Islet of Langerhans (tissue), 1 donor: ENCODE results near the gene DPY19L1.
"Not testable (repeated sequence)": the region's sequence is repeated elsewhere in the genome, so short reads cannot be mapped to it uniquely, and the experiment has no call there.

Experiments
- FAIRE-seq: peaks from one replicate; lab custom pipeline; 2011; peaks lifted over from hg19 to GRCh38; lab: Jason Lieb, UNC

DPY19L1 gene

DNA sequence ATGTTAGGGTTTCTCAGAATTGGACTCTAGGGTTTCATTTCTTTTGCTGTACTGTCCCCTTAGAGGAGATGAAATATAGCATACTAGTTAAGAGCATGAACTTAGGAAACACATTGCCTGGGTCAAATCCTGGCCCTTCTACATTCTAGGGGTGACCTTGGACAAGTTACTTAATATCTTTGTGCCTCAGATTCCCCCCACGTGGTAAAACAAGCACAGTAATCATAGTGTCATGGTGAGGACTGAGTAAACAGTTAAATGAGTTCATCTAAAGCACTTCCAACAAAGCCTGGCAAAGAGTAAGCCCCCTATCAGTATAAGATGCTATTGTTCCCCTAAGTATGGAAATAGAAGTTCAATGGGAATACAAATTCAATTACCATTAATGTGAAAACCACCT is 5.1 kb downstream of the DPY19L1 start:
- no peak for FAIRE-seq

DNA sequence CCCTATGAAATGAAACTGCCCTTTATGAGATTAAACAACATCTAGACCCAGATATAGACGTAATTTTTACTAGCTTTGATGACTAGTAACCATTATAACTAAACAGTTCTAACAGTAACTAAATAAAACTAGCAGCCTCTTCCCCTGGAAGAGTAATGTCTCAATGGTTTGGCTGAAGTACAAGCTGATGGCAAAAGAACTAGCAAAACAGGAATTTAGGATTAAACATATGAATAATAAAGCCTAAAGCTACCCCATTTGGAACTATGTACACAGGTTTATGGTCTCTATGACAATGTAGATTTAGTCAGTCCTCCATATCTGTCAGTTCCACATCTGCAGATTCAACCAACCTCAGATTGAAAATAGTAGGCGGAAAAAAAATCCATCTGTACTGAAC is 6.4 kb downstream of the DPY19L1 start:
- no peak for FAIRE-seq

DNA sequence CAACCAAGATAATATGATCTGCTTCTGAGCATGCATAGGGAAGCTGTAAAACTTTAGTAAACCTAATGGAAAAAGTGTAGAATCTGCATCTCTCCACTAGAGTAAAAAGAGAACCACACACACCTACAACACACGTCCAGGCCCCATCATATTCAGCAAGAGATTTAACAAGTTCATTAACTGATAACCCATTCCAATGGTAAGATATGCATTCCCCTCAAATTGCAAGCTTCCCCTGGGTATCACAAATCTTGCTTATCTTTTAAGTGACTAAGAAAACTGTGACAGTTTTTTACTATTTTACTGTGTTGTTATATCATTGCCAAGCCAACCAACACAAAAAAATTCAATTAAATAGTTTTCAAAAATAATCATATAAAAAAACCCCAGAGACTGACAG is 8.0 kb downstream of the DPY19L1 start:
- FAIRE-seq = no peak

DNA sequence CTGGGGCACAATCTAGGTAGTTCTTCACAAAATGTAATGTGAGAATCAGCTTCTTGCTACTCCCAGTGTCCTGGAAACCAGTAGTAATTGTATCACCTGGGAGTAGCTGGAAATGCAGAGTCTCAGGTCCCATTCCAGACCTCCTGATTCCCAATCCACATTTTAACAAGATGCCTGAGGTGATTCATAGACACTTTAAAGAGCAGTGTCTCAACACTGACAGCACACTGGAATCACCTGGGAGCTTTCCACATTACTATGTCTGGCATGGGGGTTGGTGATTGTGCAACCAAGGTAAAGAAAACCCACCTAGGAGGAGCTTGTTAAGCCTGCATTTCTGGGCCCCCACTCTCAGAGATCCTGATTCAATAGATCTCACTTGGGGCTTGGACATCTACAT is 11.1 kb downstream of the DPY19L1 start:
- no peak for FAIRE-seq

DNA sequence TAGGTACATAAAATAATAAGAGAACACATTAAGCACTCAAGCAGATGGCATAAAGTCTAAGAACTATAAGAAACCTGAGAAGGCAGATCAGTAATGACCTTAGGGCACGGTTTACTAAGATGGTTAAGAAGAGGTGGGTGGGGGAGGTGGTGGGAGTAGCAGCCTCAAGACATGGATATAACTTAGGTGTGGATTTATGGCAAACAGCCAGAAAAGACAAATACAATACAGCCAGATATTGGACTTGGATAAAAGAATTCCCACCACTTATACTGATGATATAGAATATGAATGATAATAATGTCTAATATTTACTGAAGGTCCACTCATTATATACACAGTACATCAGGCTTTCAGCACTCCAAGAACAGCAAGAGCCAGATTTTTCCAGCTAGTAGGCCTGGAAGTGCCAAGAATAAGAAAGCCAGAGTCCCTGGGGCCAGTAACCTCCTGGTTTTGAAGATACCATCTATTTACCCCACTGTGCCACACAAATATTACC is 11.9 kb downstream of the DPY19L1 start:
- no peak for FAIRE-seq

DNA sequence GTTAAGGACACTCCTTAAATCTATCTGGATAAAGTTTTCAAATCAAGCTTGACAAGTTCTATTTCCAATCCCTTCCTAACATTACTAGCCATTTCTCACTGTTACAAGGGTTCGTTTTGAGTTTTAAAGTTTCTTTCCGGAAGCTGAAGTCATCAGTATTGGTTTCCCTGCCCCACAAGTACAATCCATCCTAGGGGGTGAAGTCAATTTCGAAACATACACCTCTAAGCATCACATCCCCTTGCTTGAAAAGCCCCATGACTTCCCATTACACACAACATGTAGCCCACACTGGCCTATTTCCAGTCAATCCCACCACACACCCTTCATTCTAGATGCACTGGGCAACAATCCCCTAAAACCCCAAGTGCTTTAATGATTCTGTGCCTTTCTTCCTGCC is 13.0 kb downstream of the DPY19L1 start:
- FAIRE-seq = no peak

DNA sequence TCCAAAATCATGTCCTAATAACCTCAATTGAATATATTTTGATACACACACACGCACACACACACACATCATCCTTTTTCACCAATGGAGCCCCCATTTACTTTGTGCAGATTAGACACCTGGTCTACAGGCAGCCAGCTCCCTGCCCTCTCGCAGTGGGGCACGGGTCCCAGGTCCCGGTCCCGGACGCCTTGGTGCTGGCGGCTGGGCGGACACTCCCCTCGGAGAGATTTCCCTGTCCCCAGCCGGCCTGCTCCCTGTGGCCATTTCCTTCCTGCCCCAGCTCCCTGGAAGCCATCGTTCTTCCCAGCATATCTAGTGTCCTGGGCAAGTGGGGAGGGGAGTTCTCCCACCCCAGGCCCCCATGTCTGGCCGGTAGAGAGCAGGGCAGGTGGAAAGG is 14.6 kb downstream of the DPY19L1 start:
- FAIRE-seq = no peak

DNA sequence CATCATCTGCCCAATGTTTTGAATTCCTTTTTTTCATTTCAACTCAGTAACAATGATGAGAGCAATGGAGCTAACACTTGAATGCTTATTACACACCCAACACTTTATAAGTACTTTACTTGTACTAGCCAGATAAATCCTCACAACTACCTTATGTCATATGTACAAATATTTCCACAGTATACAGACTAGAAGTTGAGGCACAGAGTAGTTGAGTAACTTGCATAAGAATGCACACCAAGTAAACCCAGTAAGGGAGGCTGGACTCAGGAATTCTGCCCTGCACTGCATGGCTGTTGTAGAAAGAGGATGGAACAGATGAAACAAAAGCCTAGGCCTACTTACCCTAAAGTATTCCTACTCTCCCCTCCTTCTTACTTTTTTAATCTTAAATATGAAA is 15.8 kb downstream of the DPY19L1 start:
- no peak for FAIRE-seq

DNA sequence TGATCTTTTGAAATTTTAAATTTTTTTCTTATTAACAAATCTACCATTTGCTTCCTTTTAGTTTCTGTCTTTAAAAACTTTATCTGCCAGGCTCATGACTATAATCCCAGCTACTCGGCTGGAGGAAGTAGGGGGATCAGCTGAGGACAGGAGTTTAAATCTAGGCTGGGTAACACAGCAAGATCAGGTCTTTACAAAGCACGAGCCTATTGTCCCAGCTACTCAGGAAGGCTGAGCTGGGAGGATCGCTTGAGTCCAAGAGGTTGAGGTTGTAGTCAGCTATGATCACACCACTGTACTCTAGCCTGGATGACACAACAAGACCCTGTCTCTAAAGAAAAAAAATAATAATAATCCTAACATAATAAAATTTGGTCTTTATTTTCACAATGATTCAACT is 17.5 kb downstream of the DPY19L1 start:
- FAIRE-seq = no peak

DNA sequence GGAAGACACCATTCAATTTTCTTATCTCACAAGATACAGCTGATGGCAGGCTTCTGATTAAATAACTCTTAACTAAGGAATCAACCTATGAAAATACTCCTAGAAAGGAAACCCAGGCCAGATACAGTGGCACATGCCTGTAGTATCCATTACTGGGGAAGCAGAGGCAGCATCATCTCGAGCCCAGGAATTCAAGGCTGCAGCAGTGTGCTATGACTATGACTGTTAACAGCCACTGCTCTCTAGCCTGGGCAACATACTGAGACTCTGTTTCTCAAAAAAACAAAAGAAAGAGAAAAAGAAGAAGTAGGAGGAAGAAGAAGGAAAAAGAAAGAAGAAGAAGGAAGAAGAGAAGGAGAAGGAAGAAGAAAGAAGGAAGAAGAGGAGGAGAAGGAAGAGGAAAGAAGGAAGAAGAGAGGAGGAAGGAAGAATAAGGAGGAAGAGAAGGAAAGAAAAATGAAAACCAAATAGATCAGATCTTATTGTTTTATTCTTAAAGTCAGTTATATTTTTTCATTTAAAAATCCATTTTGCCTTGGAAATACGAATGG is 18.0 kb downstream of the DPY19L1 start:
- FAIRE-seq = no peak

DNA sequence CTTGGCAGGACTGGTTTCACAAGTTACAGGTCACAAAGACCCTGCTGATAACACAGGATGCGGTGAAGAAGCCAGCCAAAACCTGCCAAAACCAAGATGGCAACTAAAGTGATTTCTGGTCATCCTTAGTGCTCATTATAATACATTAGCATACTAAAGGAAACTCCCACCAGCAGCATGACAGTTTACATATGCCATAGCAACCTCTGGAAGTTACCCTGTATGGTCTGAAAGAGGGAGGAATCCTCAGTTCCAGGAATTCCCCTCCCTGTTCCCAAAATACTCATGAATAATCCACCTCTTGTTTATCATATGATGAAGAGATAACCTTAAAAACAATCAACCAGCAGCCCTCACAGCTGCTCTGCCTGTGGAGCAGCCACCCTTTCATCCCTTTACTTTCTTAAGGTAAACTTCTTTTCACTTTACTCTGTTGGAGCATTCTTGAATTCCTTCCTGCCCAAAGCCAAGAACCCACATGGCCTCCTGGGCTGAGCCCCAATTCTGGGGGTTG is 21.9 kb downstream of the DPY19L1 start:
- no peak for FAIRE-seq

DNA sequence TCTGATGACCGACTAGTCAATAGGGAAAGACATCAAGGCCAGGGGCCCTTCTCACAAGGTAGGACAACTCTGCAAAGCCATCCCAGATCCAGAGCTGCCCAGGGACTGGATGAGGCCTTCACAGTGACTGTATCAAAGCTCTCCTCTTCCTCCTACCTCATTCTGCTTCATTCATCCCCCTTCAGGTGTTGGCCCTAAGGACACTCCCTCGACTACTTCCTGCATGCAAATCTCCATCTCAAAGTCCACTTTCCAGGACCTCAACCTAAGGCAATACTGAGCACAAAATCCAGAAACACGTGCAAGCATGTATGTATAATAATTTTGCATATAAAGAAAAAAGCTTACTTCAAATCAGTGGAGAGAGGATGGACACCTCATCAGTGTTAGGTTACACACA is 25.1 kb downstream of the DPY19L1 start:
- FAIRE-seq = no peak

DNA sequence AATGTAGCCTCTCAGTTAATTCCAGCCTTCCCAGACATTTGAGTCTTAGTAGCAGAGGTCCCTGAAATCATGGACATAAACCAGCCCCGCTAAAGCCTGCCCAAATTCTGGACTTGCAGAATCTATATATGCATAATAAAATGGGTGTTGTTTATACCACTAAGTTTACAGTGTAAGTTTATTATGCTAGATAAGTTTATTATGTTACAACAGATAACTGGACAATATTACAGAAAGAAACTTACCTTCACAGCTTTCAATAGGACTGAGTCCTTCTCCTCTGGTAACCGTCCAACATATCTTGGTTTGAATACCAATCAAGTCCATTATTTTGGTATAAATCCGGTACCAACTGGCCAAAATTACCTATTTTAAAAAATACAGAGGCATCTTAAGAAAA is 26.2 kb downstream of the DPY19L1 start:
- no peak for FAIRE-seq

DNA sequence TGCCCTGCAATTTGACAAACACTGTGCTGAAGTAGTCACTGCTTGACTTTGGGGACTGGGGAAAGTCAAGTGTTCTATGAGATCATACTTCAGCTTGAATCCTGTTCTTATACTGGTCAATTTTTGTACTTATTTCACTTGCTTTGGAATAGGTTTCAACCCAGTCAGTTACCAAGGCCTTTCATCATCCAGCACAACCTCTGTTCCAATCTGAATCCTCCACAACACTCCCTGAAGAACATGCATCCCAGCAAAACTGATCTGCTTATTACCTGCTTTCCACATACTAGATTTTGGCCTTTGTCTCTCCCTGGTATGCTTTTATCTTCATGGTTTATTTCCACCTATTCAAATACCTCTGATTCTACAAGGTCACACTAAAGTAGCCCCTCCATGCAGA is 29.5 kb downstream of the DPY19L1 start:
- no peak for FAIRE-seq

DNA sequence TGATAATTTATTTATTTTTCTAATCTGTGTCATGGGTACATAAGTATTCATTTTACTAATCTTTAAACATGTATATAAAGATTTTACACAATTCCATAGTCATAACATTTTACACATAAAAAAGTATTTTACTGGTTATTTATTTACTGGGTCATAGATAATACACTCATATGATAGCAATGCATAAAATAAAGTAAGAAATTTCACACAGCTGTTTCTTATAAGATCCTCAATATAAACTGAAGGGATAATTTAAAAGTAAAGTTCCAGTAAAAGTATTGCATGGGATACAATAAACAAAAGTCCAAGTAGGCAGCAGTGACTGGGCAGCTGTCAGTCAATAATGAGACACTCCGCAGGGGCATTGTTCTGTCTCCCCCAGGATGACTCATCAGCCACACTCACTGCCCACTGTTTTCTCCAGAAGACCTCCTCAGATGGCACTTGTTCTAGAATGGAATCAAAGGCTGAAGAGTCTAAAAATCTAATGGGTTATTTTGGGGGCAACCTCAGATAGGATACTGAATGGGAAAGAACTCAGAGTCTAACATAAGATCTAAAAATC is 32.7 kb downstream of the DPY19L1 start:
- no peak for FAIRE-seq

DNA sequence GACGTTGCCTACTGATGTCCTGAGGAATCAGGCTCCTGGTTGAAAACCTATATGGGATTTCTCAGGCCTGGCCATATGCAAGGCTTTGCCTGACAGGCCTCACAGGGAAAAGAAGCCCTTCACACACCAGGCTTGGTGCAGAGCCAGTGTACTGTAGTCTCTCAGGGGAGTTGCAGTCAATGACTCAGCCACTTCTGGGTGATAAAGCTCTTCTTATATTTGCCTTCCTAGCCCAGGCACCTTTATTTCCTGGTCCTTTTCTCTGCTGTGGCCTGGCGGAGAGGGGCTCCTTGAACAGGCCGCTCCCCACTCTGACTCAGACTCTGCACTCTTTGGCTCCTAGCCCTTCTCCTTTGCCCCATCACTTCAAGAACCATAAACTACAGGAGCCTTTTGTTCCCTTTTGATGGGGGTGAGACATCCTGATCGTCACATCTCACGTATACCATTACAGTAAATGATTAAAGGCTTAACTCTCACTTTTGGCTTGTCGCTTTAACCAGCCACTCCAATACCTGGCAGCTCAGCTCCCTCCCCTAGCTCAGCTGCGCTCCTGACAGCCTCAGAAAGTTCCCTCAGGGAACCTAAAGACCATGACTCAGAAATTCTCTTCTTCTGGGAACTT is 33.5 kb downstream of the DPY19L1 start:
- FAIRE-seq = no peak

DNA sequence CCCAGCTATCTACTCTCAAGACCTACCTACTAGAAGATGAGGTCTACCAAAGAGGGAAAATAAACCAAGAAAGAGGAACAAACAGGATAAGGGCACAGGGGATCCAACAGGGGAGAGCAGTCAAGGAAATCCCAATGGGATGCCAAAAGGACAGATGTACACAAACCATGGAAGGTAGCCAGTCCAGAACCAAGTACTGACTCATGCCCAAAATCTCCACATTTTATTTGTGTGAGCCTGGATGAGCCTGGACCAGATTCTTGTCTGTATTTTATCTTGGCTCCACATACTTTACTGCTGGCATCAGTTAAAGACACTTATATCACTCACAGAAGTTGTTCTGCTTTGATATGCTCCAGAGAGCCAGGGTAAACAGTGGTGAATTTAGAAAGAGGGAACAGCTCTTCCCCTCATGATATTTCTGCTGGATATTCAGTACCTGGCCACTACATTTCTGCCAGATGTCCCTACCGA is 34.1 kb downstream of the DPY19L1 start:
- not testable (repeated sequence) for FAIRE-seq

DNA sequence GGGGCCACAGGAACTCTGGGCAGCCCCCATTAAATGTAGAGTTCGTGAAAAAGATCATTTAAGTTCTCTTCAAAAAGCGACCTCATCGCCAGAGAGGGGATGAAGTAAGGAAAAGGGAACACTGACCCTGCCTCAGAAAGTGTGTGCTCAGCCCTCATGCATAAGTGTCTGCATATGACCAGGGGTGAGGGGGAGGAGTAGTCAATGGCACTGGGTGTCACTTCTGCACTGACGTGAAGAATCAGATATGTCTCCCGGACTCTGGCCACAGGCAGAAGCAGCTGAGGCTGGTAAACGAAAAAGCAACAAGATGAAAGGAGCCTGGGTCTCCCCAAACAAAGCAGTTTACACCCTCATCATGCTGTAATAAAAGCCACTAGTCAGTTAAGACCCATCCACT is 39.0 kb downstream of the DPY19L1 start:
- FAIRE-seq = not testable (repeated sequence)

DNA sequence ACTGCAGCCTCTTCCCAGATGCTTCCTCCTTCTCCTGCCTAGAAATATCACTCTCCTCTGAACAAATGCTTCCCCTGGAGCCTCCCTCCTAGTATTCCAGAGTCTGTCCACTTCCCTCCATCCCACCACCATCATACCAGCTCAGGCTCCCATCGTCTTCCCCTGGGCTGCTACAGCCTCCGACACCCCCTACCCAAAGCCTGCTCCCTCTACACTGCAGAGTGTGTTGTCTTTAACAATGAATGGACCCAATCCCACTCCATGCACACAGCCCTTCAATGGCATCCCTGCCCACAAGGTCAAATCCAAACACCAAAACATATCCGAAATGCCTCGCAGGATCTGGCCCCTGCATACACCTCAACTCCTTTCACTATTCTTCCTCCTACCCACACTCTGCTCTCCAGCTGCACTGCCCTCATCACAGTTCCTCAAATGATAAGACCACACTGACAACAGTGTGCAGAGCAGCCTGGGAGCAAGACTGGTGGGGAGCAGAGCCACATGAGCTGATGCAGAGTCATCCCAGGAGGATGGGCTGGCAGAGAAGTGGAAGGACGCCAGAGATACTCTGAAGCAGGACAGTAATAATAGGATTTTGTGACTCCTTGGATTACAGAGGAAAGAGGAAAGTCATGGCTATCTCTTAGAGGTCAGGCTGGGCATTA is 40.7 kb downstream of the DPY19L1 start:
- not testable (repeated sequence) for FAIRE-seq

DNA sequence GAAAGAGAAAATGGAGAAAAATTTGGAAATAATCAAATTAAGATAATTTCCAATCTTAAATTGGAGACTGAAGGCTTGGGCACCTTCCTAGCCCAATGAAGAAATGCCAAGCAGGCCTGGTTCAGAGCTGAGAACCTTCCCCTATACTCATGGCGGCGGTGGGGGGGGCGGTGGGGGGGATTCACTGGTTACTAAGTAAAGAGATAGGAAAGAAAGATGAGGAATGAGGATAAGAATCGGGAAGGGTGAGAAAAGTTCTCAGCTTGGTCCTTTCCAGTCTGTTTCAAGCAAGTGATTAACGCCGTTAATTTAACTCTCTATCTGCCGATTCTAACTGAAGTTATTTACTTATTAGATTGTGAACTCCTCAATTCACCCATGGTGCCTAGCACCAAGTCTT is 41.5 kb downstream of the DPY19L1 start:
- FAIRE-seq = no peak

DNA sequence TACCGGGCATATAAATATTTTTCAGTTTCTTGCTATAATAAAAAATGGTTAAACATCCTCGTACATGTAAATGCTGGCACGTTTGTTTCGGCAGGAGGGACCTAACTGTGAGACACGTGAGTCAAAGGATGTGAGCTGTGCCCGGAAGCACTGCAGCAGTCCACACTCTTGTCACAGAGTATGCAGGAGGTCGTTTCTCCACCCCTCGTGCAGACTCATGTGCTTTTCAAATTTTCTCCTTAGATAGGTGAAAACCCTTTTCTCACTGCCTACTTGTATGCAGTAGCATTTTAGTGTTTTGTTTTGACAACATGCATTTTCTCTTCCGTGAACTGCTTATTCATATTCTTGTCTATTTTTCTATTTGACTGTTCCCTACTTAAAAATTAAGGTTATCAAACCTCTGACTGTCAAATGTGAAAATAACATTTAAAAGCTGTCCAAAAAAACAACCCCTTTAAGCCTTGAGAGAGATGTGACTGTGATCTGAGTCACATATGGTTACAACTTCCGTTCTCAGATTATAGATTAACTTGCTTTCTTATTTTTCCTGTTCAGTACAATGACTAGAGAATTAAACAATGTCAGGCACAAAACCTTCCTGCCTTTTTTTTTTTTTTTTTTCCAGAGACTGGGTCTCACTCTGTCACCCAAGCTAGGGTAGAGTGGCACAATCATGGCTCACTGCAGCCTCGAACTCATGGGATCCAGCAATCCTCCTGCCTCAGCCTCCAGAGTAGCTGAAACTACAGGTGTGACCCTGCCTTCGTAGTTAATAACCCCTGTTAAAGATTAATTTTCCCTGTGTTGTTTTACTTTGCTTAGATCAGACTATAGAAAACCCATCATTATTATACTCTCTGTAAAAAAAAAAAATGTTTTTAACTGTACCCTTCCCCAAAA is 45.1 kb downstream of the DPY19L1 start:
- FAIRE-seq = no peak
